K562 (cell line): Measurements from ENCODE around the gene TGFB1I1. TPM values are rescaled to one million over a fixed set of nuclear protein-coding genes. Genes with fewer than 3 reads are reported as not detected.

ENCODE experiments used
- CHD4 ChIP-seq: fragments of 200-600 bp; sonication (generic); IDR thresholded peaks from 3 replicates; pipeline ENCODE4 v1.6.1; 2012; ENCODE audit warnings: low read depth, mild to moderate bottlenecking, mixed read lengths, low read length, inconsistent platforms; ENCODE audit not compliant: insufficient read depth, insufficient replicate concordance, poor library complexity, severe bottlenecking
- CTBP1 ChIP-seq: fragments of 450-650 bp; IDR thresholded peaks from 2 replicates; pipeline ENCODE4 v1.6.1; 2016; ENCODE audit warnings: borderline replicate concordance
- FOXM1 ChIP-seq, 2 experiments: fragments of 450-650 bp in 1 of 2; sonication (generic) in 1 of 2; formaldehyde crosslinking in 1 of 2; IDR thresholded peaks; 2 replicates each; pipeline versions ENCODE4 v1.6.1 to v1.9.0; 2017 to 2022; ENCODE audit warnings: low read depth in 2 of 2, mild to moderate bottlenecking in 2 of 2, missing genetic modification reagents in 1 of 2, moderate library complexity in 1 of 2
- HDGF ChIP-seq: fragments of 450-650 bp; IDR thresholded peaks from 2 replicates; pipeline ENCODE4 v1.6.1; 2016
- ILF3 ChIP-seq: fragments of 450-650 bp; IDR thresholded peaks from 2 replicates; pipeline ENCODE4 v1.6.1; 2018; ENCODE audit warnings: antibody characterized with exemption, mild to moderate bottlenecking, moderate library complexity, borderline replicate concordance
- PURB ChIP-seq: sonication (generic); formaldehyde crosslinking; IDR thresholded peaks from 2 replicates; pipeline ENCODE4 v1.9.0; 2021; ENCODE audit warnings: low read depth, mild to moderate bottlenecking, missing genetic modification reagents
- SMARCA5 ChIP-seq: fragments of 450-650 bp; IDR thresholded peaks from 2 replicates; pipeline ENCODE4 v1.6.1; 2016
- SMARCB1 ChIP-seq: IDR thresholded peaks from 2 replicates; pipeline ENCODE4 v1.6.1; 2011; ENCODE audit warnings: improper control_type of control experiment, low read depth; ENCODE audit not compliant: insufficient read length
- ZFP36 ChIP-seq: fragments of 150-350 bp; IDR thresholded peaks from 2 replicates; pipeline ENCODE4 v1.6.1; 2018; ENCODE audit warnings: low read length, low read depth; ENCODE audit not compliant: partially characterized antibody
- polyA plus RNA-seq, 8 experiments: library from polyadenylated mRNA; depleted of rRNA in 4 of 8; stranded (reverse) in 5 of 8; unstranded in 3 of 8; fragments of >200 nt; fragmentation: Nextera tagmentation in 2 of 8; fragmentation: Illumina TruSeq in 1 of 8; extraction: Ambion mirVana in 2 of 8; extraction: Trizol in 1 of 8; gene quantifications; 2 replicates each; pipeline versions ENCODE4 v1.2.1 to v1.2.3, GENCODE V29; 2011 to 2014; ENCODE audit warnings: inconsistent platforms in 1 of 8, missing spikeins in 1 of 8
- total RNA-seq, 7 experiments: library from RNA; depleted of rRNA in 6 of 7; stranded (reverse); fragments of >200 nt in 6 of 7; fragmentation: Illumina TruSeq in 2 of 7; extraction: Trizol in 2 of 7; gene quantifications; 2 replicates each; pipeline versions ENCODE4 v1.2.1 to v1.2.3, GENCODE V29; 2011 to 2021; ENCODE audit warnings: low replicate concordance in 1 of 7
- TF ChIP-seq, protein P1 (sequence below): fragments of 450-650 bp; formaldehyde crosslinking; IDR thresholded peaks from 2 replicates; pipeline ENCODE4 v1.4.0; 2020; ENCODE audit warnings: mild to moderate bottlenecking, moderate library complexity
- TF ChIP-seq, protein P2 (sequence below), 2 experiments: fragments of 450-650 bp; conservative IDR thresholded peaks; 2 replicates each; pipeline ENCODE4 v1.6.1; 2017; ENCODE audit warnings: mild to moderate bottlenecking in 2 of 2, moderate library complexity in 2 of 2
- TF ChIP-seq, protein P3 (sequence below): fragments of 450-650 bp; IDR thresholded peaks from 2 replicates; pipeline ENCODE4 v1.6.1; 2017; ENCODE audit warnings: antibody characterized with exemption, mild to moderate bottlenecking

Gene TGFB1I1
- total and polyA plus RNA-seq, 9 of the 15 experiments (the other 6 are each of a cell fraction or from before 2014, with no cell fraction given), result 0.04 to 0.91 (median 0.19) TPM

DNA sequence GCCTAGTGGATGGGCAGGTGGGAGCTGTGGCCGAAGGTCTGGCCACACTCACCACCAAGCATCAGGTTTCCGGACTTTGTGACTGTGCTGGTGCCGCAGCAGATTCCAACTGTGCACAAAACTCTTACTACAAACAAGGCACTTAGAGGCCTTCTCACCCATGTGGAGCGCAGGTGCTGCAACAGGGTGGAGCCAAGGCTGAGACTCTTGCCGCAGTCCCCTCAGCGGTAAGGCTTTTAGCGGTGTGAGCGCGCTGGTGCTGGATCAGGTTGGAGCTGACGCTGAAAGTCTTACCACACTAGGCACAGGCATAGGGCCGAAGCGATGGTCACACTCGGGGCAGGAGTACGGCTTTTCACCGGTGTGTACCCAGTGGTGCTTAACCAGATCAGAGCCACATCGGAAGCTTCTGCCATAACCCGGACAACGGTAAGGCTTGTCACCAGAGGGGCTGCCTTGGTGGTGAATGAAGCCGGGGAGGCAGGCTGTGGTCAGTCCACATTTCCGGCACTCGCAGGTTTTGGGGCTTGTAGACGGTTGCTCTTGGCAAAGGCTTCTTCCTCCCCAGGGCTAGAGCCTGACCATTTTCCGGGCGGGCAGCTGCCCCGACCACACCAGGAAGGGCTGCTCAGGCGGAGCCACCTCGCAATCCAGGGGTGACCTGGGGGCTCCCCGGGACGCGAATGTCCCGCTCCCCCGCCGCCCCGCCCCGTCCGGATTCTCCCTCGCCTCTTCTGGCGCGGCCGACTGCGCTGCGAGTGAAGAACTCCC is 13.7 kb upstream of the TGFB1I1 start (continued):
- TF ChIP-seq SMARCB1 (no peak), ZFP36 (no peak), HDGF (no peak), CTBP1 (peak; percentile 68; the same call in 1 of the 2 replicates), SMARCA5 (no peak), PURB (CRISPR knock-in tag) (no peak), ILF3 (no peak), FOXM1 (IDR thresholded peaks at IDR 0.05; ENCODE audit: low read depth) (no peak), FOXM1 (CRISPR knock-in tag; IDR thresholded peaks at IDR 0.05; ENCODE audit: low read depth) (no peak), CHD4 (no peak)
- TF ChIP-seq, protein P1, sequence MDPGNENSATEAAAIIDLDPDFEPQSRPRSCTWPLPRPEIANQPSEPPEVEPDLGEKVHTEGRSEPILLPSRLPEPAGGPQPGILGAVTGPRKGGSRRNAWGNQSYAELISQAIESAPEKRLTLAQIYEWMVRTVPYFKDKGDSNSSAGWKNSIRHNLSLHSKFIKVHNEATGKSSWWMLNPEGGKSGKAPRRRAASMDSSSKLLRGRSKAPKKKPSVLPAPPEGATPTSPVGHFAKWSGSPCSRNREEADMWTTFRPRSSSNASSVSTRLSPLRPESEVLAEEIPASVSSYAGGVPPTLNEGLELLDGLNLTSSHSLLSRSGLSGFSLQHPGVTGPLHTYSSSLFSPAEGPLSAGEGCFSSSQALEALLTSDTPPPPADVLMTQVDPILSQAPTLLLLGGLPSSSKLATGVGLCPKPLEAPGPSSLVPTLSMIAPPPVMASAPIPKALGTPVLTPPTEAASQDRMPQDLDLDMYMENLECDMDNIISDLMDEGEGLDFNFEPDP (CRISPR knock-in tag), result no peak
- TF ChIP-seq, protein P2, sequence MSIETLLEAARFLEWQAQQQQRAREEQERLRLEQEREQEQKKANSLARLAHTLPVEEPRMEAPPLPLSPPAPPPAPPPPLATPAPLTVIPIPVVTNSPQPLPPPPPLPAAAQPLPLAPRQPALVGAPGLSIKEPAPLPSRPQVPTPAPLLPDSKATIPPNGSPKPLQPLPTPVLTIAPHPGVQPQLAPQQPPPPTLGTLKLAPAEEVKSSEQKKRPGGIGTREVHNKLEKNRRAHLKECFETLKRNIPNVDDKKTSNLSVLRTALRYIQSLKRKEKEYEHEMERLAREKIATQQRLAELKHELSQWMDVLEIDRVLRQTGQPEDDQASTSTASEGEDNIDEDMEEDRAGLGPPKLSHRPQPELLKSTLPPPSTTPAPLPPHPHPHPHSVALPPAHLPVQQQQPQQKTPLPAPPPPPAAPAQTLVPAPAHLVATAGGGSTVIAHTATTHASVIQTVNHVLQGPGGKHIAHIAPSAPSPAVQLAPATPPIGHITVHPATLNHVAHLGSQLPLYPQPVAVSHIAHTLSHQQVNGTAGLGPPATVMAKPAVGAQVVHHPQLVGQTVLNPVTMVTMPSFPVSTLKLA (conservative IDR thresholded peaks at IDR 0.05), result peak; percentile 28 to 61; a peak in 2 of 4 replicates
- TF ChIP-seq, protein P3, sequence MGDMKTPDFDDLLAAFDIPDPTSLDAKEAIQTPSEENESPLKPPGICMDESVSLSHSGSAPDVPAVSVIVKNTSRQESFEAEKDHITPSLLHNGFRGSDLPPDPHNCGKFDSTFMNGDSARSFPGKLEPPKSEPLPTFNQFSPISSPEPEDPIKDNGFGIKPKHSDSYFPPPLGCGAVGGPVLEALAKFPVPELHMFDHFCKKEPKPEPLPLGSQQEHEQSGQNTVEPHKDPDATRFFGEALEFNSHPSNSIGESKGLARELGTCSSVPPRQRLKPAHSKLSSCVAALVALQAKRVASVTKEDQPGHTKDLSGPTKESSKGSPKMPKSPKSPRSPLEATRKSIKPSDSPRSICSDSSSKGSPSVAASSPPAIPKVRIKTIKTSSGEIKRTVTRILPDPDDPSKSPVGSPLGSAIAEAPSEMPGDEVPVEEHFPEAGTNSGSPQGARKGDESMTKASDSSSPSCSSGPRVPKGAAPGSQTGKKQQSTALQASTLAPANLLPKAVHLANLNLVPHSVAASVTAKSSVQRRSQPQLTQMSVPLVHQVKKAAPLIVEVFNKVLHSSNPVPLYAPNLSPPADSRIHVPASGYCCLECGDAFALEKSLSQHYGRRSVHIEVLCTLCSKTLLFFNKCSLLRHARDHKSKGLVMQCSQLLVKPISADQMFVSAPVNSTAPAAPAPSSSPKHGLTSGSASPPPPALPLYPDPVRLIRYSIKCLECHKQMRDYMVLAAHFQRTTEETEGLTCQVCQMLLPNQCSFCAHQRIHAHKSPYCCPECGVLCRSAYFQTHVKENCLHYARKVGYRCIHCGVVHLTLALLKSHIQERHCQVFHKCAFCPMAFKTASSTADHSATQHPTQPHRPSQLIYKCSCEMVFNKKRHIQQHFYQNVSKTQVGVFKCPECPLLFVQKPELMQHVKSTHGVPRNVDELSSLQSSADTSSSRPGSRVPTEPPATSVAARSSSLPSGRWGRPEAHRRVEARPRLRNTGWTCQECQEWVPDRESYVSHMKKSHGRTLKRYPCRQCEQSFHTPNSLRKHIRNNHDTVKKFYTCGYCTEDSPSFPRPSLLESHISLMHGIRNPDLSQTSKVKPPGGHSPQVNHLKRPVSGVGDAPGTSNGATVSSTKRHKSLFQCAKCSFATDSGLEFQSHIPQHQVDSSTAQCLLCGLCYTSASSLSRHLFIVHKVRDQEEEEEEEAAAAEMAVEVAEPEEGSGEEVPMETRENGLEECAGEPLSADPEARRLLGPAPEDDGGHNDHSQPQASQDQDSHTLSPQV, result peak; percentile 76
